Activated naive CD8-positive, alpha-beta T cell (primary cell): ENCODE results near the gene EEF1A2.
"Not testable (repeated sequence)": the region's sequence is repeated elsewhere in the genome, so short reads cannot be mapped to it uniquely, and the experiment has no call there.

Experiments used
- H3K27ac Mint-ChIP-seq: one replicate; pipeline ENCODE4 v1.8.0; 2021; ENCODE audit warnings: mixed read lengths
- H3K27me3 Mint-ChIP-seq: one replicate; pipeline ENCODE4 v1.8.0; 2021; ENCODE audit warnings: mixed read lengths
- H3K36me3 Mint-ChIP-seq: one replicate; pipeline ENCODE4 v1.8.0; 2021; ENCODE audit warnings: mixed read lengths
- H3K4me1 Mint-ChIP-seq: one replicate; pipeline ENCODE4 v1.8.0; 2021; ENCODE audit warnings: low read depth, mixed read lengths
- H3K4me3 Mint-ChIP-seq: one replicate; pipeline ENCODE4 v1.8.0; 2021; ENCODE audit warnings: mild to moderate bottlenecking, mixed read lengths
- H3K9me3 Mint-ChIP-seq: one replicate; pipeline ENCODE4 v1.8.0; 2021; ENCODE audit warnings: low read depth, mixed read lengths

The EEF1A2 gene

DNA sequence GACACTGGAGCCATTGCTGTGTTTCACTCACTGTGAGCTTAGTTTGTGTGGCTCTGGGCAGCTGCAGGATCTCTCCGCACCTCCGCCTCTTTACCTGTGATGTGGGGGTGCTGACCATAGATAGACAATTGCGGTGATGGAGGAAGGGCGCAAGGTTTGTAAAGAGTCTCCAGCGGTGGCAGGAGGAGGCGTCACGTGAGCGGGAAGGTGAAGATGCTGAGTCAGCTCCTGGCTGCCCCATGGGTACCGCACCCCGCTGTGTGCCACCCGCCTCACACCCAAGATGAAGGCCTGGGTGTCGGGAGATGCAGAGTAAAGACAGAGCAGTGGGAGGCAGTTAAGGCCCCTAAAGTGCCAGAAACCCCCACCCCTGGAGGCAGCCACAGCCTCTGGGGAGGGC, 17.4 kb downstream of the EEF1A2 start:
- H3K4me3 Mint-ChIP-seq = no peak overlapping the region
- no peaks in the 10 kb centered on the region for H3K4me1 Mint-ChIP-seq
- H3K27ac Mint-ChIP-seq = no peak overlapping the region
- H3K9me3 Mint-ChIP-seq = no peaks in the 10 kb centered on the region
- peaks cover 15% of the 10 kb centered on the region for H3K27me3 Mint-ChIP-seq
- H3K36me3 Mint-ChIP-seq = no peaks in the 10 kb centered on the region

DNA sequence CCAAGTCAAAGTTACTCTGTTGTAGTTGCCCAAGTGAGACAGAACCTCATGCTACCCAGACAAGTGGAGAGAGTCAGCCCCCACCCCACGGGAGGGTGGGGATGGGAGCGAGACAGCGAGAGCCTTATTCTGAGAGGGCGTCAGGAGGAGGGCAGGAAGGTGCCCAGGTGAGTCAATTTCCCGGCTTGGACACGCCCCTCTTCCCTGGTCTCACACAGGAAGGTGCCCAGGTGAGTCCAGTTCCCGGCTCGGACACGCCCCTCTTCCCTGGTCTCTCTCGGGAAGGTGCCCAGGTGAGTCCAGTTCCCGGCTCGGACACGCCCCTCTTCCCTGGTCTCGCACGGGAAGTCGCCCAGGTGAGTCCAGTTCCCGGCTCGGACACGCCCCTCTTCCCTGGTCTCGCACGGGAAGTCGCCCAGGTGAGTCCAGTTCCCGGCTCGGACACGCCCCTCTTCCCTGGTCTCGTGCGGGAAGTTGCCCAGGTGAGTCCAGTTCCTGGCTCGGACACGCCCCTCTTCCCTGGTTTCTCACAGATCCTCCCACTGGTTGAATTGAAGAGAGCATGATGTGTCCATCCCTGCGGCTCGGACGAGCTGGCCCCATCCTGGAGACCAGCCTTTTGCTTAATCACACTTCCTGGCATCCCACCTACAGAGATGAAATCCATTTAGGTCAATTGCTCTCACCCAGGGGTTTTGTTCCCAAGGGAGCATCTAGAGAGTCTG, 19.0 kb downstream of the EEF1A2 start:
- not testable (repeated sequence) for H3K36me3 Mint-ChIP-seq, H3K4me1 Mint-ChIP-seq, H3K27ac Mint-ChIP-seq, H3K4me3 Mint-ChIP-seq, H3K9me3 Mint-ChIP-seq
- H3K27me3 Mint-ChIP-seq = peaks cover 14% of the 10 kb centered on the region

GRCh38 chr20:63478346-63479302, 20.3 kb downstream of the EEF1A2 start:
- no peaks in the 10 kb centered on the region for H3K9me3 Mint-ChIP-seq
- H3K4me3 Mint-ChIP-seq = no peak overlapping the region
- peaks cover 18% of the 10 kb centered on the region for H3K27me3 Mint-ChIP-seq
- no peak overlapping the region for H3K27ac Mint-ChIP-seq
- no peaks in the 10 kb centered on the region for H3K36me3 Mint-ChIP-seq
- H3K4me1 Mint-ChIP-seq = peaks cover 8% of the 10 kb centered on the region

DNA sequence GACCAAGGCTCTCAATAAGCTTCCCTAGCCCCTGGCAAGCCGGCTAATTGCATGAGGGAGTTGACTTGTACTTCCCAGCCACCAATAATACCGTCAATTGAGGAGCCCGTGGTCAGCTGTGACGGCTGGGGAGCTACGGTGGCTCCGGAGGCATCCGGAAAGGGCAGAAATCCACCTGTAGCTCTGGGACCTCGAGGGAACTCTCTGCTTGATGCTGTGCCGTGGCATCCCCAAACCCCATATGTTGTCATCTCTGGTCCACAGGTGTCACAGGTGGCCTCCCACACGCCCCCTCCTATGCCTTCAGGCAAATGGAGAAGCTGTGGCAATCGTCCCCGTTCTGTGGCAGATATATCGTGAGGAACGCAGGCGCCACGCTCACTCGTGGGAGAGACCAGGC, 20.9 kb downstream of the EEF1A2 start:
- Mint-ChIP-seq H3K4me1 (peaks cover 8% of the 10 kb centered on the region), H3K4me3 (no peak overlapping the region), H3K36me3 (no peaks in the 10 kb centered on the region), H3K9me3 (no peaks in the 10 kb centered on the region), H3K27ac (no peak overlapping the region), H3K27me3 (peaks cover 18% of the 10 kb centered on the region)

- Mint-ChIP-seq H3K27me3 (peaks cover 18% of the 10 kb centered on the region), H3K4me3 (no peak overlapping the region), H3K4me1 (peaks cover 8% of the 10 kb centered on the region), H3K27ac (no peak overlapping the region), H3K9me3 (no peaks in the 10 kb centered on the region), H3K36me3 (no peaks in the 10 kb centered on the region)
These were observed 21.7 kb downstream of the EEF1A2 start for GRCh38 chr20:63477061-63477616.

- H3K27me3 Mint-ChIP-seq = peaks cover 19% of the 10 kb centered on the region
- H3K36me3 Mint-ChIP-seq = no peaks in the 10 kb centered on the region
- H3K4me3 Mint-ChIP-seq = no peak overlapping the region
- no peak overlapping the region for H3K27ac Mint-ChIP-seq
- peaks cover 8% of the 10 kb centered on the region for H3K4me1 Mint-ChIP-seq
- H3K9me3 Mint-ChIP-seq = no peaks in the 10 kb centered on the region
These were observed 23.7 kb downstream of the EEF1A2 start for GRCh38 chr20:63475209-63475608.

DNA sequence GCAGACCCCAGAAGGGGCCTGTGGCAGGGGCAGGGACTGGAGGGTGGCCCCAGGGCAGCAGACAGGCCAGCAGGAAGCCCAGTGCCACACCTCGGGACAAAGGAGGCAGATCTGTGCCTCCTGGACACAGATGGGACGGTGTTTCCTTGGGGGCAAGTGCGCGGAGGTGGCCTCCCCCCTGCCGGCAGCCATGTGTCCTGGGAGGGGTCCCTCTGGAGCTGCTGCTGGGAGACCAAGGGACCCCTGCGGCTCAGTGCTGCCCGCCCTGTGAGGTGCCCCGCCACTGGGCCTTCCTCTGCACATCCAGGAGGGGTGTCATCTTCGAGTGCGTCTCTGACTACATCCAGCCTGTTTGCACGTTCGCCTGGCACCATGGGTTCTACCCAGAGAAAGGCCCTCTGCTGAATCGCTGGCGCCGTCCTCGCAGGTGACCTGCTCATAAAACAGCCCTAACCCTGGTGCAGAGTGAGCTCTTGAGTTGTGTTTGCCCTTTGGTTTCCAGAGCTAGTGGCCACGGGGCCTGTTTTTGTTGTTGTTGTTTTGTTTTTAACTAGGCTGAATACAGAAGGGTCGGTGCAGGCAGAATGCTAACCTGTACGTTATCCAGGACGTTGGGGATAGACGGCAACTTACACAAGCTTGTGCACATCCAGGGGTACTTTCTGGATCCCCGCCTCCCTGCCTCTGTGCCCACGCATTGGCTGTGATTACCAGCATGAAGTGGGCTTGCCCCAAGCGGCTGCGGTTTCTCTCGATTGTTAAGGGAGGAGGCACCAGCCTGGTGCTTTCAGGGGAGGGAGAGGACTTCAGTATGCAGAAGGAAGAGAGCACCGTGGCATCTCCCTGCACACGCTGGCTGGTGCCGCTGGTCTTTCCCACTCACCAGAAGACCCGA, 25.1 kb downstream of the EEF1A2 start:
- peaks cover 15% of the 10 kb centered on the region for H3K27me3 Mint-ChIP-seq
- no peaks in the 10 kb centered on the region for H3K36me3 Mint-ChIP-seq
- peak overlapping the region; percentile 46 for H3K4me3 Mint-ChIP-seq
- no peaks in the 10 kb centered on the region for H3K9me3 Mint-ChIP-seq
- H3K27ac Mint-ChIP-seq = no peak overlapping the region
- H3K4me1 Mint-ChIP-seq = peaks cover 8% of the 10 kb centered on the region

DNA sequence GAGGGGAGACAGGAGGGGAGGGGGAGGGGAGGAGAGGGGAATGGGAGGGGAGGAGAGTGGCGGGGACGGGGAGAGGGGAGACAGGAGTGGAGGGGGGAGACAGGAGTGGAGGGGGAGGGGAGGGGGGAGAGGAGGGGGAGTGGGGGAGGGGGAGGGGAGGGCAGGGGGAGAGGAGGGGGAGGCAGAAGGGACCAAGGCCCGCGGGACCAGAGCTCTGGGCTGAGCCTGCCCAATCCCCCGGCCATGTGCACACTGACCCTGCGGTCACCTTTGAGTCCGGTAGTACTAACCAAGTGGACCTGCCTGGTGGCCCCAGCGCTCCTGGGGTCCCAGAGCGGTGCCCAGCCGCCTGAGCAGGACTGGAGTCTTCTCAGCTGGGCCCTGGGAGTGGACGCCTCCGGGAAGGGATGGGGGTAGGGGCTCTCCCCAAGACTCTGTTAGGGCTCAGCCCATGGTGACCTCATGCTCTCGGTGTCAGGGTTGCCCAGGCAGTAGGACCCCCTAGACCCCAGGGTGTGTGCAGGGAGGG, 26.0 kb downstream of the EEF1A2 start:
- H3K27ac Mint-ChIP-seq = no peak overlapping the region
- no peaks in the 10 kb centered on the region for H3K36me3 Mint-ChIP-seq
- peaks cover 15% of the 10 kb centered on the region for H3K27me3 Mint-ChIP-seq
- no peaks in the 10 kb centered on the region for H3K9me3 Mint-ChIP-seq
- no peak overlapping the region for H3K4me3 Mint-ChIP-seq
- H3K4me1 Mint-ChIP-seq = peaks cover 8% of the 10 kb centered on the region

GRCh38 chr20:63471981-63472831, 26.7 kb downstream of the EEF1A2 start, which contains the start of gene KCNQ2:
Gene KCNQ2, minus strand, starts transcription at chr20:63472655. Its CDS starts 192 bp downstream, at chr20:63472463.
- H3K9me3 Mint-ChIP-seq = no peaks in the 10 kb centered on the region
- peaks cover 14% of the 10 kb centered on the region for H3K27me3 Mint-ChIP-seq
- H3K27ac Mint-ChIP-seq = no peak within 1 kb of the TSS
- no peaks in the 10 kb centered on the region for H3K36me3 Mint-ChIP-seq
- no peak within 1 kb of the TSS for H3K4me3 Mint-ChIP-seq
- peaks cover 8% of the 10 kb centered on the region for H3K4me1 Mint-ChIP-seq

- Mint-ChIP-seq H3K4me3 (no peak overlapping the region), H3K9me3 (no peaks in the 10 kb centered on the region), H3K27ac (no peak overlapping the region), H3K4me1 (peaks cover 8% of the 10 kb centered on the region), H3K36me3 (no peaks in the 10 kb centered on the region), H3K27me3 (peaks cover 16% of the 10 kb centered on the region)
These were observed 27.2 kb downstream of the EEF1A2 start for GRCh38 chr20:63471717-63471980.

DNA sequence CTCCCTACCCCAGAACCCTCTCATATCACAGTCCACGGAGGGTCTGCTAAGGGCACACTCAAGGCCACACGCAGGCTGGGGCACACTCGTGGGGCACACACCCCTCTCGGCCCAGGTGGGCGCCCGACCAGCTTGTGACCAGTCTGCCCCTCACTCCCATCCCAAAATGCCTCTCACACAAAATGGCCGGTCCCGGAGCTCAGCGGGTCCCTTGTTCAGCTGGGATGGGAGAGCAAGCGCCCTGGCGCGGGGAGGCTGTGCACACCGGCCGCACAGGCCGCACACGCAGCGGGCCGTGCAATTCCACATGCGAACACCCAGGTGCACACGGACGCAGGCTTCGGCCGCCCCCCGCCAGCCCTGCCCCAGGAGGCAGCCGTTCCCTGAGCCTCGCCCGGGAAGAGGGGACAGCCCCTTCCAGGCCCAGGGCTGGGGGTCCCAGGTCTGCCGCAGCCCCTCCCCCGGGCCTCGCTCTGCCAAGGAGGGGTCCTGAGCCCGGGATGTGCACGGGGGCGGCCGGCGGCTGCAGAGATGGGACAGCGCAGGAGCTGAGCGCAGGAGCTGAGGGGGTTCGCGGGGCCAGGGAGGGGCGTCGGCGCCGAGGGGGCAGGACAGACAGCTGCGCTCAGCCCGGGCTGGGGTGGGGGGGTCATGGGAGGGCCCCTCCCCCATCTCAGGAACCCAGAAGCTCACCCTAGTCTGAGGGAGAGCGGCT, 27.7 kb downstream of the EEF1A2 start:
- no peak overlapping the region for H3K4me3 Mint-ChIP-seq
- no peak overlapping the region for H3K27ac Mint-ChIP-seq

DNA sequence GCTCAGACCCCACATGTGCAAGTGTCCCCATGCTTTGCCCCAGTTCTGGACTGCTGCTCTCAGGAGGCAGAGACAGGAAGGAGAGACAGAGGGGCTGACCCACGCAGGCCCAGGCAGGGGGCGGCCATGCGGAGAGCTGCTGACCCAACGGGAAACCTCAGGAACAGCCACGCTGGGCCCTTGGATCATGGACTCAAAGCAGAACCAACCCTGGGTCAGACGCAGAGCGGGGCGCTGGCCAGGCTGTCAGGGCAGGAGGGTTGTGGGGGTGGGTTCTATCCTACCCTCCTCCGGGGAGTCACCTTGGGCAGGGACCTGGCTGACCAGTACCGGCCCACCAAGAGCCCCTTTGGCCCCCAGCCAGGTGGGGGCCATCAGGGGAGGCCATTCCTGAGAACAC, 28.5 kb downstream of the EEF1A2 start:
- H3K4me3 Mint-ChIP-seq = no peak overlapping the region
- H3K9me3 Mint-ChIP-seq = no peaks in the 10 kb centered on the region
- H3K27me3 Mint-ChIP-seq = peaks cover 16% of the 10 kb centered on the region
- H3K4me1 Mint-ChIP-seq = peaks cover 8% of the 10 kb centered on the region
- H3K36me3 Mint-ChIP-seq = no peaks in the 10 kb centered on the region
- H3K27ac Mint-ChIP-seq = no peak overlapping the region

More for the DNA sequence above, 27.7 kb downstream of the EEF1A2 start:
- Mint-ChIP-seq H3K27me3 (peaks cover 16% of the 10 kb centered on the region), H3K4me1 (peaks cover 8% of the 10 kb centered on the region), H3K36me3 (no peaks in the 10 kb centered on the region), H3K9me3 (no peaks in the 10 kb centered on the region)

DNA sequence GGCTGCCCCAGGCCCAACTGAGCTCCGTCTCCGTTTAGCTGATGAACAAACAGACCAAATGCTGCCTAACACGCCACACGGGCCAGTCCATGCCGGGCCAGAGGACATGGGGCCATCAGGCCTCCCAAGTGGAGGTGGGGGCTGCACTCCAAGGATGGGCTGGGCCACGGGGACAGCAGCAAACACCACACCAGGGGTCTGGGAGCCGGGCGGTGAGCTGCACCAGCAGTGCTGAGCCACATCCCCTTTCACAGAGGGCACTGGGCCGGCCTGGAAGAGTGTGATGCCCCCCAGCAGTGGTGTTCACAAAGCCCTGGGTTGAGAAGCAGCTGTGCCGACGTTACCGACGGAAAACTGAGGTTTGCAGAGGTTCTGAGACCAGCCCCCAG, 29.2 kb downstream of the EEF1A2 start:
- no peaks in the 10 kb centered on the region for H3K36me3 Mint-ChIP-seq
- H3K4me3 Mint-ChIP-seq = no peak overlapping the region
- peaks cover 8% of the 10 kb centered on the region for H3K4me1 Mint-ChIP-seq
- H3K27ac Mint-ChIP-seq = no peak overlapping the region
- H3K27me3 Mint-ChIP-seq = peaks cover 15% of the 10 kb centered on the region
- H3K9me3 Mint-ChIP-seq = no peaks in the 10 kb centered on the region
